Liver (tissue), 9 donors: ENCODE results near the gene ADIG. TPM values are rescaled to one million over a fixed set of nuclear protein-coding genes. Genes with fewer than 3 reads are reported as not detected.
A peak's percentile ranks its signal among the peaks of the same experiment; 100 is the strongest.

ENCODE experiments used
- DNase-seq: peaks from one replicate; pipeline ENCODE4 v3.0.0-alpha.2; 2017; ENCODE audit warnings: low spot score
- H3K27ac ChIP-seq, 2 donors: one replicate each; pipeline ENCODE4 v1.7.0; 2013; ENCODE audit warnings: inconsistent platforms in 2 of 2, low read length in 2 of 2, control low read depth in 1 of 2, low read depth in 1 of 2, mild to moderate bottlenecking in 1 of 2
- H3K27me3 ChIP-seq, 4 donors: one replicate each; pipeline versions ENCODE4 v1.6.1 to v1.7.0; 2013; ENCODE audit warnings: low read length in 3 of 4, inconsistent platforms in 1 of 4, mild to moderate bottlenecking in 1 of 4, moderate library complexity in 1 of 4; ENCODE audit not compliant: control insufficient read depth in 4 of 4, insufficient read depth in 4 of 4
- H3K36me3 ChIP-seq, 4 donors: one replicate each; pipeline versions ENCODE4 v1.6.1 to v1.7.0; 2013; ENCODE audit warnings: low read length in 3 of 4, mild to moderate bottlenecking in 3 of 4, low read depth in 1 of 4, moderate library complexity in 1 of 4; ENCODE audit not compliant: control insufficient read depth in 4 of 4, insufficient read depth in 3 of 4
- H3K4me1 ChIP-seq, 4 donors: one replicate each; pipeline versions ENCODE4 v1.6.1 to v1.7.0; 2013; ENCODE audit warnings: low read length in 3 of 4, mild to moderate bottlenecking in 3 of 4, moderate library complexity in 1 of 4; ENCODE audit not compliant: control insufficient read depth in 4 of 4, insufficient read depth in 4 of 4
- H3K4me3 ChIP-seq, 3 donors: one replicate each; pipeline versions ENCODE4 v1.6.1 to v1.7.0; 2013; ENCODE audit warnings: low read length in 3 of 3, control low read depth in 1 of 3, low read depth in 1 of 3, mild to moderate bottlenecking in 1 of 3
- H3K9ac ChIP-seq, 2 donors: one replicate each; pipeline ENCODE4 v1.7.0; 2013; ENCODE audit warnings: low read length in 2 of 2, mild to moderate bottlenecking in 2 of 2, moderate library complexity in 2 of 2, control low read depth in 1 of 2, low read depth in 1 of 2
- H3K9me3 ChIP-seq, 4 donors: one replicate each; pipeline versions ENCODE4 v1.6.1 to v1.7.0; 2013; ENCODE audit warnings: low read length in 3 of 4; ENCODE audit not compliant: control insufficient read depth in 4 of 4
- ATF3 ChIP-seq: IDR thresholded peaks from 2 replicates; pipeline ENCODE4 v1.6.1; 2016; ENCODE audit warnings: antibody characterized with exemption
- EGR1 ChIP-seq, 2 donors: IDR thresholded peaks; 2 replicates each; pipeline ENCODE4 v1.6.1; 2016 to 2018; ENCODE audit warnings: antibody characterized with exemption in 2 of 2, low read depth in 2 of 2
- FOXA2 ChIP-seq: IDR thresholded peaks from 2 replicates; pipeline ENCODE4 v1.6.1; 2016; ENCODE audit warnings: antibody characterized with exemption
- GABPA ChIP-seq, 2 donors: IDR thresholded peaks in 1 of 2; conservative IDR thresholded peaks in 1 of 2; 2 replicates each; pipeline ENCODE4 v1.6.1; 2016; ENCODE audit warnings: antibody characterized with exemption in 2 of 2, mild to moderate bottlenecking in 1 of 2, moderate library complexity in 1 of 2
- HNF4G ChIP-seq: IDR thresholded peaks from 2 replicates; pipeline ENCODE4 v1.6.1; 2016; ENCODE audit warnings: antibody characterized with exemption
- JUND ChIP-seq, 2 donors: IDR thresholded peaks; 2 replicates each; pipeline ENCODE4 v1.6.1; 2016; ENCODE audit warnings: antibody characterized with exemption in 2 of 2
- MAX ChIP-seq: IDR thresholded peaks from 2 replicates; pipeline ENCODE4 v1.6.1; 2016; ENCODE audit warnings: antibody characterized with exemption
- REST ChIP-seq: IDR thresholded peaks from 2 replicates; pipeline ENCODE4 v1.6.1; 2016; ENCODE audit warnings: antibody characterized with exemption, mild to moderate bottlenecking
- SP1 ChIP-seq: IDR thresholded peaks from 2 replicates; pipeline ENCODE4 v1.6.1; 2018; ENCODE audit warnings: antibody characterized with exemption, mild to moderate bottlenecking
- TAF1 ChIP-seq: conservative IDR thresholded peaks from 2 replicates; pipeline ENCODE4 v1.6.1; 2016; ENCODE audit warnings: antibody characterized with exemption, mild to moderate bottlenecking
- ZBTB33 ChIP-seq: IDR thresholded peaks from 2 replicates; pipeline ENCODE4 v1.6.1; 2016; ENCODE audit warnings: antibody characterized with exemption
- WGBS: extraction: QIAGEN DNeasy Blood & Tissue Kit; methylation state at CpG from one replicate; pipeline ENCODE4 v1.1.7; 2013; 5-methylcytosine and 5-hydroxymethylcytosine counted together
- polyA plus RNA-seq, 2 donors: library from polyadenylated mRNA; stranded (reverse) in 1 of 2; unstranded in 1 of 2; fragments of 200-250 nt in 1 of 2; fragments of >200 nt in 1 of 2; fragmentation: Nextera tagmentation in 1 of 2; extraction: Ambion mirVana in 1 of 2; gene quantifications; one replicate each; pipeline versions ENCODE4 v1.2.1 to v1.2.3, GENCODE V29; 2013 to 2015
- total RNA-seq, 2 donors: library from RNA; depleted of rRNA; stranded (reverse); fragments of >200 nt; gene quantifications; one replicate each; pipeline ENCODE4 v1.2.3, GENCODE V29; 2014
- donor health status: healthy.
- donor health status: healthy.
- donor health status: healthy.
- donor health status: healthy.
- donor health status: healthy.

ADIG gene
- total and polyA plus RNA-seq, 4 donors, result not detected

GRCh38 chr20:38600057-38600456, 19.1 kb downstream of the ADIG start (continued):
- no peak for TF ChIP-seq ATF3

GRCh38 chr20:38601216-38602184, 20.5 kb downstream of the ADIG start, which contains the start of gene ARHGAP40:
Gene ARHGAP40, plus strand, starts transcription at chr20:38601809.
- Histone ChIP-seq H3K27me3 (peaks cover 0 to 15% (median 2%) of the 10 kb centered on the region in 4 donors), H3K27ac (no peak within 1 kb of the TSS), H3K9me3 (no peaks in the 10 kb centered on the region), H3K9ac (no peak within 1 kb of the TSS), H3K4me3 (no peak within 1 kb of the TSS), H3K4me1 (peaks cover 0 to 9% (median 4%) of the 10 kb centered on the region in 4 donors), H3K36me3 (no peaks in the 10 kb centered on the region)
- DNase-seq, result peak; percentile 62
- 20% methylated on average over 42 of the region's 42 CpGs for WGBS
- TF ChIP-seq MAX (no peak), FOXA2 (no peak), ZBTB33 (no peak), SP1 (no peak)

GRCh38 chr20:38602185-38602581, 21.2 kb downstream of the ADIG start:
- Histone ChIP-seq H3K36me3 (no peaks in the 10 kb centered on the region), H3K9ac (no peak overlapping the region), H3K27me3 (peaks cover 0 to 15% (median 2%) of the 10 kb centered on the region in 4 donors), H3K4me3 (no peak overlapping the region), H3K4me1 (peaks cover 0 to 9% (median 4%) of the 10 kb centered on the region in 4 donors), H3K9me3 (no peaks in the 10 kb centered on the region), H3K27ac (no peak overlapping the region)
- no peak for DNase-seq
- TF ChIP-seq ATF3, result no peak
- TF ChIP-seq HNF4G, result no peak
- no peak for TF ChIP-seq SP1
- TF ChIP-seq FOXA2, result no peak
- TF ChIP-seq REST, result no peak
- no peak for TF ChIP-seq TAF1
- no peak for TF ChIP-seq JUND (IDR thresholded peaks at IDR 0.05)
- TF ChIP-seq EGR1 (IDR thresholded peaks at IDR 0.05; ENCODE audit: low read depth in 2 of 2), result no peak
- no peak for TF ChIP-seq GABPA (IDR thresholded peaks at IDR 0.05 in 1 of 2, conservative IDR thresholded peaks at IDR 0.05 in 1 of 2)
- WGBS, result 66% methylated on average over 5 of the region's 5 CpGs
